ENCODE measurements around the gene PHLDB3.
"Not testable (repeated sequence)": the region's sequence is repeated elsewhere in the genome, so short reads cannot be mapped to it uniquely, and the experiment has no call there.

Gene PHLDB3

GRCh38 chr19:43438291-43439031, 66.1 kb downstream of the PHLDB3 start:
- no peak for DNase-seq

GRCh38 chr19:43437712-43438111, 66.8 kb downstream of the PHLDB3 start:
- no peak for DNase-seq

GRCh38 chr19:43437284-43437683, 67.3 kb downstream of the PHLDB3 start:
- not testable (repeated sequence) for DNase-seq

GRCh38 chr19:43435775-43436174, 68.8 kb downstream of the PHLDB3 start:
- DNase-seq, result no peak

GRCh38 chr19:43433689-43434088, 70.9 kb downstream of the PHLDB3 start:
- DNase-seq, result no peak

- DNase-seq, result no peak
Measured at GRCh38 chr19:43433358-43433673, 71.2 kb downstream of the PHLDB3 start.

GRCh38 chr19:43430976-43431375, 73.6 kb downstream of the PHLDB3 start:
- no peak for DNase-seq

- DNase-seq, result no peak
Measured at GRCh38 chr19:43430142-43430710, 74.3 kb downstream of the PHLDB3 start.

- DNase-seq, result no peak
Measured at GRCh38 chr19:43429395-43429794, 75.2 kb downstream of the PHLDB3 start.

- DNase-seq, result no peak
Measured at GRCh38 chr19:43425567-43426392, 78.8 kb downstream of the PHLDB3 start.
